ENCODE measurements around the gene CTAG1B.

- no peak for TF ChIP-seq CSRNP3 (CRISPR knock-in tag; IDR thresholded peaks at IDR 0.05)
- TF ChIP-seq SNAI2 (CRISPR knock-in tag; IDR thresholded peaks at IDR 0.05): no peak
- TF ChIP-seq OSR1 (CRISPR knock-in tag; IDR thresholded peaks at IDR 0.05): no peak
- no peak for TF ChIP-seq CSDC2 (CRISPR knock-in tag; IDR thresholded peaks at IDR 0.05)
- no peak for TF ChIP-seq PPARA (CRISPR knock-in tag; IDR thresholded peaks at IDR 0.05; ENCODE audit: borderline replicate concordance)
- no peak for TF ChIP-seq ZFP3 (CRISPR knock-in tag; IDR thresholded peaks at IDR 0.05)
- TF ChIP-seq ZNF565 (CRISPR knock-in tag; conservative IDR thresholded peaks at IDR 0.05; ENCODE audit: low read depth): no peak
- no peak for TF ChIP-seq PATZ1 (CRISPR knock-in tag; IDR thresholded peaks at IDR 0.05; ENCODE audit: borderline replicate concordance)
- TF ChIP-seq CREB5 (CRISPR knock-in tag; IDR thresholded peaks at IDR 0.05; ENCODE audit: low read depth): no peak
- no peak for TF ChIP-seq ZNF8 (CRISPR knock-in tag; IDR thresholded peaks at IDR 0.05)
- no peak for TF ChIP-seq BACH2 (CRISPR knock-in tag; IDR thresholded peaks at IDR 0.05; ENCODE audit: borderline replicate concordance)
- TF ChIP-seq TOX (CRISPR knock-in tag; IDR thresholded peaks at IDR 0.05; ENCODE audit: borderline replicate concordance): no peak
- TF ChIP-seq ZC3H10 (CRISPR knock-in tag; IDR thresholded peaks at IDR 0.05): no peak
- no peak for TF ChIP-seq ARNTL (CRISPR knock-in tag; IDR thresholded peaks at IDR 0.05; ENCODE audit: borderline replicate concordance, low read depth)
These were observed 30.6 kb upstream of the CTAG1B start for GRCh38 chrX:154649503-154650220.
